Left lobe of liver (tissue), 2 donors: ENCODE results near the gene IMPACT. TPM values are rescaled to one million over a fixed set of nuclear protein-coding genes. Genes with fewer than 3 reads are reported as not detected.

Source experiments
- ATAC-seq: fragments of 200-7000 bp; cut with Tn5 transposase; one replicate; pipeline ENCODE4 v1.9.1; 2020; ENCODE audit warnings: mild to moderate bottlenecking, moderate library complexity
- DNase-seq: peaks from one replicate; pipeline ENCODE4 v3.0.0-alpha.2; 2020; ENCODE audit warnings: low spot score
- total RNA-seq: library from RNA; stranded (reverse); gene quantifications from one replicate; pipeline ENCODE4 v1.2.1, GENCODE V29; 2021
- donor health status: DM: no; HTN: no; CAD: no; lungs with moderate emphysema.
- donor health status: DM: no; HTN: yes; CAD: no.

Gene IMPACT
- total RNA-seq, 1 donor from 2014 or later: 14.8 TPM

GRCh38 chr18:24474406-24474805, 47.9 kb downstream of the IMPACT start:
- DNase-seq: no peak
- no peak for ATAC-seq

DNA sequence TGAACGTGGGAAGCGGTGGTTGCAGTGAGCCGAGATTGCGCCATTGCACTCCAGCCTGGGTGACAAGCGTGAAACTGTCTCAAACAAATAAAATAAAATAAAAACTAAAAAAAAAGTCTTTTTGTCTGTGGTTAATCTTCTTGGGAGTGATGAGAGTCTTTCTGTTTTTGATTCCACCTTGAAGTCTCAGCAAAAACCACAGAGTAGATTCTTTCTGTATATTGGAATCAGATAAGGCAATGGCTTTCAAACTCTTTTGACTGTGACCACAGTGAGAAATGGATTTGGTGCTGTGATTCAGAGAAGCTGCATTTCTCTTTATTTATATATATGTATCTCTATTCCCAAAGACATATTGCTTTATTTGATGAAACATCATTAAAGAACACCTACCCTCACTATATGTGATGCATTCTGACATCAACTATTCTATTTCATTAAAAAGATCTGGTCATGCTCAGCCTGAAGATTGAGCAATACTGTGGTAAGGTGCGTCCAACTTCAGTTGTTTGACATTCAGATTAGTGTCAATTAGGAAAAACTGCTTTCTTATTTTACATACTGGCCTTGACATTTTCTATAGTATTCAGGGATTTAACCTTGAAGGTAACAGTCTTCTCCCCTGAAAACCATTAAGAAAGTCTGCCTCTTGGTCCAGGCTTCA, 49.6 kb downstream of the IMPACT start:
- DNase-seq (no peak), ATAC-seq (no peak)

- ATAC-seq: no peak
- no peak for DNase-seq
Measured at GRCh38 chr18:24479371-24479770, 52.9 kb downstream of the IMPACT start.

- no peak for ATAC-seq
- DNase-seq: no peak
Measured at GRCh38 chr18:24482821-24483220, 56.4 kb downstream of the IMPACT start.

DNA sequence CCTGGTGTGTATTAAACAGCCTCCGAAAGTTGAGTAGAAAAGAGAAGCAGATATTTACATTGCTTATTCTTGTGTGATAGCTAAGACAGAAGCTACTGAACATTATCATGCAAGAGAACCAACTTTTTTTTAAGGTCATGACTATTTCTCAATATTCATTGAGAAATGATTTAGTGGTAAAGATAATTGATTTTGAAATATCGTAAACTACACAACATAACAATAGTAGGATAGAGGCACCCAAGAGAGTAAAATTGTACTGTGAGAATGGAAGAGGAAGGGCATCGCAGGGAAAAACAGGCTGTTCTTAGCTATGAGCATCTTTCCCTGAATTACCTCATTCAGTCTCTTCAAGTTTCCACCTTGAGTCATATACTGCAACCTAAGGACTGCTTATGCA, 59.2 kb downstream of the IMPACT start:
- DNase-seq: no peak
- no peak for ATAC-seq

GRCh38 chr18:24486684-24487083, 60.2 kb downstream of the IMPACT start:
- DNase-seq (no peak), ATAC-seq (no peak)

DNA sequence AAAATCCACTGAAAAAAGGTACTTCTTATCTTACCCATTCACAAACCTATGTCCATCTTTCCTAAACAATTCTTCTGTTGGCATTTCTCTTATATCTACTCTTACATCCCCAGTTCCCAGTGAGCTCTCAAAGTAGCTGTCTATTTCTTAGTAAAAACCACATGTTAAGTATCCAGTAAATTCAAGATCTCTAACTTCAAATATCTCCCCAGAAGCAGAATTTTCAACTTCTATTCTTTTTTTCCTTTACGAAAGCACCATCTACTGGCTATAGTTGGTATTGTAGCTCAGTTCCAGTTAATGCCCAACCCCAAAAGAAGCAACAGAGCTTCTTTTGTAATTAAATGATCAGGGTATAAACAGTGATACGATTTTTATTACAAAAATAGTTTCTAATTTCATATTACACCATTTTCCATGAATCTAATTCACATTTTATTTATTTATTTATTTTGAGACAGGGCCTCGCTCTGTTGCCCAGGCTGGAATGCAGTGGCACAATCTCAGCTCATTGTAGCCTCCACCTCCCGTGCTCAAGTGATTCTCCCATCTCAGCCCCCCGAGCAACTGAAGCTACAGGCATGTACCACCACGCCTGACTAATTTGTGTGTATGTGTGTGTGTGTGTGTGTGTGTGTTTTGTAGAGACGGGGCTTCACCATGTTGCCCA, 62.5 kb downstream of the IMPACT start:
- ATAC-seq (peak; percentile 75), DNase-seq (no peak)

DNA sequence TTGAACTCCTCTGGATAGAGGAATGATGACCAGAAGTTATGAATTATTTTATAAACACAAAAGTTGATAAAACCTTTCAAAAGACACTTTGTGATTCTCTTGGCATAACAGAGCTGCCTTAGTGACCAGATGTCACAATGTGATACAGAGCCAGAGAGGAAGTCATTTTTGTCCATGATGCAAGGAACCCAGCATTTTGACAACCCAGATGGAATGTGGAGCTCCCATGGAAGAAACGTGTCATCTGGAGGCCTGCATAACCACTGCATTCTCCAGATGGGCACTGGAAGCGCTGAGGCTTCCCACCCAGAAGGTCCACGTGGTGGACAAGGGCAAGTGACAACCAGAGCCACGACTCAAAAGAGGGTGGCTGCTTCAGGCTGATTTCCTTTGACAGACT, 64.1 kb downstream of the IMPACT start:
- DNase-seq (no peak), ATAC-seq (no peak)

GRCh38 chr18:24491927-24492834, 65.7 kb downstream of the IMPACT start:
- no peak for ATAC-seq
- DNase-seq: no peak

DNA sequence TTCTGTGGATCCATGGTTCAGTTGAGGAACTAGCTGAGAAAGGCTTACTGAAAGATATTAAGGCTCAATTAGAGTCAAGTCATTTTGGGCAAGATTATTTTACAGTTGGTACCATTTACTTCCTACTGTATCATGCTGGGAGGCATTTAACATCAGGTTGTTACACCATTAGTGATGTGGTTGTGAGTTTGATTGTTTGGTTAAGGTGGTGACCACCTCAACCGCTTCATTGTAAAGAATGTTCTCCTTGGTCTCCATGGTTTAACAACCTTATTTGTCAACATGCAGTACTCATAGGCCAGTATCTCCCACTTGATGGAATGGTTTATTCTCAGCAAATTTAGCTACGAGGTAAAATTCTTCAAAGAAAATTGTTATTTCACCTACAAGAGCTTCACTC, 68.1 kb downstream of the IMPACT start:
- DNase-seq (no peak), ATAC-seq (no peak)

DNA sequence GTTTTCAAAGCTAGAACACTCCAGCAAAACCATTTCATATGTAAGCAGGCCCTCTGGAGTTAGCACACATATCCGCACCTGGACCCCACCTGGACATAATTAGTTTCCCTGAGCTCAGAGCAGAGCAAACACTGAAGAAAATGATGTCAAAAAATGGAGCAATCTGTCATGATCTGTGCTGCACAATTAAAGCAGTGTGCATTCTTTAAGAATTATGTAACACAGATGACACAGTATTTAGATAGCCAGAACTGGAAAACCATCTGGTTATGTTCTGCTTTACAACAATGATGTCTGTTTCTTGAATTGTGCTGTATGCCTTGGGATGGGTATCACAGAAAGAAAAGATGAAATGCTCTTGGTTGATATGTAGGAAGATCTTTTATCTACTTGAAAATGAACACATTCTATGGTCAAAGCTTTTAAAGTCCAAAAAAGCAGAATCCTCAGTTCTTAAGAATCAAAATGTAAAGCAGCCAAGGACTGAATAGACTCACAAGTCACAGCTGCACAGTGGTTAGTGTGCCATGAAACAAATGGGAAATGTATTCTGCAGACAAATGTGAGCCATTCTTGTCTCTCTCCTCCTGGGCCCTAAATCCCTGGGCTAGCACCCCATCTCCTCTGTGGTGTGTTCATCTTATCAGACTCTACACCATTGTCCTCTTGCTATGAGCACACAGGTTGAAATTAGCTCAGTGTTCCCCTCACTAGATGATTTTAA, 70.7 kb downstream of the IMPACT start:
- DNase-seq: no peak
- no peak for ATAC-seq

DNA sequence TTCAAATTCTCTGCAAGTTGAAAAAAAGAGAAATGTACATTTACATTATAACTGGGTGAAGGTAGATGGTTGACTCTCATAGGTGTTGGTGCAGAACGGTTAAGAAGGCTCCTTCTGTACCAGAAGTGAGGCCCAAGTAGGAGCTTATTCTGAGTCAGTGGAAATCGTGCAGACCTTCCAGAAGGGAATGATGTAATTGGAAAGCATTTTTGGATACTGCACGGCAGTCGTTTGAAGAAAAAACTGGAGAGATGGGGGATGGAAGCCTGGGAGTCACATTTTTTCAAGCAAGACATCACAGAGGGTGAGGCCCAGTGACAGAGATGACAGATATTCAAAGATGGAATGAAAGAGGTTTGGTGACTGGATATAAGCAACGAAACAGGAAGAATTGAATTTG, 73.3 kb downstream of the IMPACT start:
- DNase-seq: no peak
- ATAC-seq: no peak

DNA sequence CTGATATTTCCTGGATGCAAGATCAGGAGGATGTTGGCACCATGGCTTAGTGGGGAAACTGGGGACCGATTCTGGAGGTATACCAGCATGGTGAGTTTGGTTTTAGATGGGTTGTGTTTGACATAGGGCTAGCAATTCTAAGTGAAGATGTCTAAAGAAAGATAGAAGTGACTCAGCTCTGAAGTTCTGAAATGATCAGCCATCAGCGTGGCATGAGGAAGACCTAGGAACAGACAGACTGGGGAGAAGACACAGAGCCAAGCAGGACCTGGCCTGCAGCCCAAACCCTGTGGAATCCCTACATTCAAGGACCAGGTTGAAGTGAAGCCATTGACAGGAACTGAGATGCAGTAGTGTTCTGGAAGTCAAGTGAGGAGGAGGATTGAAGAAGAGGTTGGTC, 73.7 kb downstream of the IMPACT start:
- ATAC-seq: no peak

GRCh38 chr18:24500766-24501165, 74.3 kb downstream of the IMPACT start:
- no peak for DNase-seq
- no peak for ATAC-seq

More for the DNA sequence above, 73.7 kb downstream of the IMPACT start:
- no peak for DNase-seq

DNA sequence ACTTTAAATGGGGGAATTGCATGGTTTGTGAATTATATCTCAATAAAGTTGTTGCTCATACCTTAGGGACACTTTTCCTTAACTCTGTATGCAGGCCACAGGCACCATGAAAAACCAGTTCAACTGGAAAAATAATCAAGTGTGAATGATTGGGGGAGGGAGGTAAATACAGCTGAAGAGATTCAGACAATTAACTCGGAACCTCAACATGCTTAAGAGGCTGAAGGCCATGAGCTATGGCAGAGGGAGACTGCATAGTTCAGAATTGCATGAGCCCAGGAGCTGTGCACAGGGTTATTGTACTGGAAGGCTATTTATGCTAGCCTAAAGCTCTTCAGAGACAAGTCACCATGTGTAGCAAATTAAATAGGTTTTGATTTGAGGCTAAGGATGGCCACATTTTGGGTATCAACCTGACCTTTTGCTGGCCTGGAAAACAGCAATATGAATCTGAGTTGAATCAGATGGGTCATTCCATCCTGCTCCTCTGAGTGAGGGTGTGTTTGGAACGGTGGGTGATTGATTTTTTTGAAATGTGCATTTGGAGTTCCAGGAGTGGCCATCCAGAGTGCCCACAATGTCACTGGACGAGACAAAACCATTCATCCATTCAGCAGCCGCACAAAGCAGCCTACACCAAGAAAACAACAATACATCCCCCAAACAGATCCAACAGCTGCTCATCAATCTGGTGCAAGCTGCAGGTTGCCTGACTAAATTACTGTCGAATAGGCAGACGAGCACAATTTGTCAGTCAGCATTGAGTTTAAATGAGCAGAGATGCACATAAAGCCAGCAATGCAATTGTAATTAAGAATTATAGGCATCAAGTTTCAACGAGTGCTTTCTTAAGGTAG, 76.4 kb downstream of the IMPACT start:
- ATAC-seq (no peak), DNase-seq (no peak)

Other genes starting within 250 kb of the IMPACT start
- gene OSBPL1A, start 28.8 kb upstream of the IMPACT start, total RNA-seq: 5.5 TPM
- gene HRH4, start 34.0 kb downstream of the IMPACT start, total RNA-seq: 0.15 TPM